Measurements from ENCODE around the gene ABCA7.

Gene ABCA7

GRCh38 chr19:1088416-1089010 is 48.6 kb downstream of the ABCA7 start:
- no peak for DNase-seq
- peaks cover 0 to 8% of the 10 kb centered on the region in 2 donors for H3K27me3 ChIP-seq
- no peak overlapping the region for H3K27ac ChIP-seq
- intact Hi-C loops (cut with DNase I; ENCODE audit: low total_unique reads), result no loop called here
- peaks cover 0 to 14% (median 8%) of the 10 kb centered on the region in 4 donors for H3K4me1 ChIP-seq
- TF ChIP-seq CTCF (IDR thresholded peaks at IDR 0.05), result no peak
- peaks cover 46 to 71% (median 48%) of the 10 kb centered on the region in 3 donors for H3K36me3 ChIP-seq
- H3K9me3 ChIP-seq, result no peaks in the 10 kb centered on the region
- no peak overlapping the region for H3K4me3 ChIP-seq

- no peaks in the 10 kb centered on the region for H3K9me3 ChIP-seq
- peaks cover 48 to 74% (median 48%) of the 10 kb centered on the region in 3 donors for H3K36me3 ChIP-seq
- no peak for TF ChIP-seq CTCF (IDR thresholded peaks at IDR 0.05)
- H3K27me3 ChIP-seq, result peaks cover 0 to 6% of the 10 kb centered on the region in 2 donors
- H3K4me1 ChIP-seq, result peaks cover 0 to 21% (median 15%) of the 10 kb centered on the region in 4 donors
- no peak for DNase-seq
- no peak overlapping the region for H3K4me3 ChIP-seq
- no peak overlapping the region for H3K27ac ChIP-seq
- intact Hi-C loops (cut with DNase I; ENCODE audit: low total_unique reads), result no loop called here
These were observed 49.3 kb downstream of the ABCA7 start for GRCh38 chr19:1089126-1089771.

GRCh38 chr19:1089891-1090290 is 50.0 kb downstream of the ABCA7 start:
- Histone ChIP-seq H3K27me3 (no peaks in the 10 kb centered on the region), H3K36me3 (peaks cover 48 to 74% (median 48%) of the 10 kb centered on the region in 3 donors), H3K9me3 (no peaks in the 10 kb centered on the region), H3K27ac (no peak overlapping the region), H3K4me1 (peaks cover 0 to 26% (median 20%) of the 10 kb centered on the region in 4 donors), H3K4me3 (no peak overlapping the region)
- no peak for DNase-seq
- intact Hi-C loops (cut with DNase I; ENCODE audit: low total_unique reads), result loop anchor here (5.0 kb wide), 1 partner anchor 48 kb away; the partner anchor contains the start of gene ABCA7
- TF ChIP-seq CTCF (IDR thresholded peaks at IDR 0.05), result no peak

- Histone ChIP-seq H3K27ac (no peak overlapping the region), H3K27me3 (no peaks in the 10 kb centered on the region), H3K36me3 (peaks cover 48 to 74% (median 48%) of the 10 kb centered on the region in 3 donors), H3K4me3 (no peak overlapping the region), H3K9me3 (no peaks in the 10 kb centered on the region), H3K4me1 (peaks cover 0 to 33% (median 25%) of the 10 kb centered on the region in 4 donors)
- DNase-seq, result no peak
- intact Hi-C loops (cut with DNase I; ENCODE audit: low total_unique reads), result loop anchor here (5.0 kb wide), 1 partner anchor 49 kb away; the partner anchor contains the start of gene ABCA7
- no peak for TF ChIP-seq CTCF (IDR thresholded peaks at IDR 0.05)
These were observed 51.0 kb downstream of the ABCA7 start for GRCh38 chr19:1090731-1091543.

- Histone ChIP-seq H3K27me3 (no peaks in the 10 kb centered on the region), H3K9me3 (no peaks in the 10 kb centered on the region), H3K4me3 (no peak overlapping the region), H3K4me1 (peaks cover 0 to 33% (median 25%) of the 10 kb centered on the region in 4 donors), H3K27ac (no peak overlapping the region), H3K36me3 (peaks cover 48 to 71% (median 48%) of the 10 kb centered on the region in 3 donors)
- DNase-seq, result no peak
- no peak for TF ChIP-seq CTCF (IDR thresholded peaks at IDR 0.05)
- intact Hi-C loops (cut with DNase I; ENCODE audit: low total_unique reads), result loop anchor here (5.0 kb wide), 1 partner anchor 49 kb away; the partner anchor contains the start of gene ABCA7
These were observed 51.8 kb downstream of the ABCA7 start for GRCh38 chr19:1091544-1092175.

All from tibial artery (tissue), 4 donors.